NT2/D1 (cell line): ENCODE data around the gene PLEKHF1.
"Not testable (repeated sequence)": the region's sequence is repeated elsewhere in the genome, so short reads cannot be mapped to it uniquely, and the experiment has no call there.

ENCODE experiments used
- DNase-seq: peaks from one replicate; pipeline ENCODE4 v3.0.0-alpha.2; 2011; ENCODE audit warnings: low read depth, low spot score
- H3K27me3 ChIP-seq: 2 replicates; pipeline ENCODE4 v1.6.0; 2011; ENCODE audit warnings: mild to moderate bottlenecking; ENCODE audit not compliant: insufficient read length, insufficient read depth
- H3K36me3 ChIP-seq: 2 replicates; pipeline ENCODE4 v1.6.1; 2011; ENCODE audit warnings: mild to moderate bottlenecking, low read length, mixed read lengths; ENCODE audit not compliant: insufficient read depth, insufficient read length
- H3K4me1 ChIP-seq: 2 replicates; pipeline ENCODE4 v1.5.1; 2011; ENCODE audit not compliant: insufficient read depth, insufficient read length
- H3K4me3 ChIP-seq: 2 replicates; pipeline ENCODE4 v1.5.1; 2011; ENCODE audit warnings: low read depth; ENCODE audit not compliant: insufficient read length
- H3K9ac ChIP-seq: 2 replicates; pipeline ENCODE4 v1.6.0; 2011; ENCODE audit warnings: low read depth; ENCODE audit not compliant: insufficient read length
- H3K9me3 ChIP-seq: 2 replicates; pipeline ENCODE4 v1.5.1; 2011; ENCODE audit warnings: mild to moderate bottlenecking, low read length; ENCODE audit not compliant: insufficient read depth
- SUZ12 ChIP-seq: IDR thresholded peaks from 2 replicates; pipeline ENCODE4 v1.6.1; 2011; ENCODE audit not compliant: insufficient read length, insufficient read depth; ENCODE audit errors: extremely low read depth
- YY1 ChIP-seq: IDR thresholded peaks from 2 replicates; pipeline ENCODE4 v1.6.1; 2011; ENCODE audit not compliant: insufficient read length, insufficient read depth
- ZNF274 ChIP-seq: IDR thresholded peaks from 2 replicates; pipeline ENCODE4 v1.6.1; 2011; ENCODE audit warnings: mild to moderate bottlenecking, low read depth, low read length

The PLEKHF1 gene

DNA sequence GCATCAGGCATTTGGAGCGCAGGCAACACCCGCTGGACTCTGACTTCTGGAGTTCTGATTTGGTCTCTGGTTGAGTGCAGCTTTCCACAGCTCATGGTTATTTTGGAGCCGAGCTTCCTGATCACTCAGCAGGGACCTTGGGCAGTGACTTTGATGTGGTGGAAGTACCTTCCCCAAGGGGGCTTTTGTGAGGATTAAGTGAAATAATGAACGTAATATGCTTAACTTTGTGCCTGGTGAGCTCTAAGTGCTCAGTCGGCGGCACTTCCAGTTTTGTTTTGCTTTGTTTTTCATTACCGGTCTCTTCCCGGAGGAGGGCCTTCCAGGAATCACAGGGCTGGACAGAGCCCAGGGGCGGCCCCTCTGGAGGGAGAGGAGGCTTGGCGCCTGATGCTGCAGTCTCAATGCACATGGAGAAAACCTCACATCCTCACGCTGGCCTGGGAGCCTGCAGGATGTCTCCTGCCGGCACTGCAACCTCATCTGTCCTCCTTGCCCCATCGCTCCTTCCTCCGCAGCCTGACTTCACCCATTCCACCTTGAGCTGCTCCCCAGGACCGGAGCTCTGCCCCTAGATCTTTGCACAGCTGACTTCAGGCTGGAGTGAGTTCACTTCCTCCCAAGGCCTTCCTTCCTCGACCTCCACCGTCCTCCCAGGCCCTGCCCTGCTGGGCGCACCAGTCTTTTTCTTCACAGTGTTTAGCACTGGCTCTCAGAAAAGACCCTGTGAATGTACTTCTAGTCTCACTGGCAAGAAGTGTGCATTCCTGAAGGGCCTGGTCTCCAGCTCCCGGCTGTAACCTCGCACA lies 1.5 kb downstream of the PLEKHF1 start:
- Histone ChIP-seq H3K9me3 (no peaks in the 10 kb centered on the region), H3K36me3 (peaks cover 6% of the 10 kb centered on the region), H3K4me1 (peaks cover 10% of the 10 kb centered on the region), H3K9ac (peak overlapping the region; percentile 14), H3K27me3 (peaks cover 5% of the 10 kb centered on the region), H3K4me3 (peak overlapping the region; percentile 55)
- no peak for DNase-seq
- TF ChIP-seq ZNF274: no peak
- no peak for TF ChIP-seq SUZ12
- TF ChIP-seq YY1: no peak

DNA sequence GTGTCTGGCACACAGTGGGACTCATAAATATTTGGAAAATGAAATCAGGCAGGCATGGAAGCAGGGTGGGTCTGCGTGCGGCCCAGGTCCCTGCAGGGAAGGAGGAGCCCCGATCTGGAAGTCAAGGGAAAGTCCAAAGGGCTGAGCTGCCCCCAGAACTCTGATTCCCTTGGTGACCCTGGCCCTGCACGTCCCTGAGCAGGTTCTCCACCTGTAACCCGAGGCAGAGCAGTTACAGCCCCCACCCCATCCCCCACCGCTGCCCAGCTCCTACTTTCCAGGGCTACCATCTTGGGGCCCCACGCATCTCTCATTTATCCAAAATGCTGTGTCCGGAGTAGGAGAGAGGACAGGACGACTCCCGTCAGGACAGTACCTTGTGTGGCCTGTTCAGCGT lies 2.1 kb downstream of the PLEKHF1 start:
- Histone ChIP-seq H3K9me3 (no peaks in the 10 kb centered on the region), H3K4me3 (no peak overlapping the region), H3K4me1 (peaks cover 10% of the 10 kb centered on the region), H3K9ac (peak overlapping the region; percentile 14), H3K27me3 (peaks cover 5% of the 10 kb centered on the region), H3K36me3 (peaks cover 6% of the 10 kb centered on the region)
- TF ChIP-seq SUZ12 (no peak), ZNF274 (no peak), YY1 (no peak)
- DNase-seq: no peak

DNA sequence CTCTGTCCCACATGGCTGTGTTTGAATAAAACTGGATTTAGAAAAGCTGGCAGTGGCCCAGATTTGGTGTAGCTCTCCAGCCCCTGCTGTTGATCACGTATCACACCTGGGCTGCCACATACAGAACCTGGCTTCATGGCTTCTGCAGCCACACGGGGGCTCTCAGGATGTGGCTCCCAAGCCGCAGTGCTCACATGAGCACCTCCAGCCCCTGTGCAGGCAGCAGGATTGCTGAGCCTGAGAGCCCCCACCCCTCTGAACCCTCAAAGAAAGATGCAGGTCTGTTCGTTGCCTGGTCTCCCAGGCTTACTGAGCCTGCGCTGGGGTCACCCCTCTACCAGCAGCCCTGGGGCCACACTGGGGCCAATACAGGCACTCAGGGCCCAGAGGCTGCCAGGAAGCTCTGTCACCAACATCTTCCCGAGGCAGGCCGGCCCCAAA lies 2.7 kb downstream of the PLEKHF1 start:
- no peak overlapping the region for H3K4me3 ChIP-seq
- TF ChIP-seq SUZ12: no peak
- no peak for TF ChIP-seq ZNF274
- TF ChIP-seq YY1: no peak
- peaks cover 10% of the 10 kb centered on the region for H3K4me1 ChIP-seq
- H3K9me3 ChIP-seq: no peaks in the 10 kb centered on the region
- peaks cover 4% of the 10 kb centered on the region for H3K27me3 ChIP-seq
- no peak overlapping the region for H3K9ac ChIP-seq
- H3K36me3 ChIP-seq: peaks cover 6% of the 10 kb centered on the region
- DNase-seq: no peak

DNA sequence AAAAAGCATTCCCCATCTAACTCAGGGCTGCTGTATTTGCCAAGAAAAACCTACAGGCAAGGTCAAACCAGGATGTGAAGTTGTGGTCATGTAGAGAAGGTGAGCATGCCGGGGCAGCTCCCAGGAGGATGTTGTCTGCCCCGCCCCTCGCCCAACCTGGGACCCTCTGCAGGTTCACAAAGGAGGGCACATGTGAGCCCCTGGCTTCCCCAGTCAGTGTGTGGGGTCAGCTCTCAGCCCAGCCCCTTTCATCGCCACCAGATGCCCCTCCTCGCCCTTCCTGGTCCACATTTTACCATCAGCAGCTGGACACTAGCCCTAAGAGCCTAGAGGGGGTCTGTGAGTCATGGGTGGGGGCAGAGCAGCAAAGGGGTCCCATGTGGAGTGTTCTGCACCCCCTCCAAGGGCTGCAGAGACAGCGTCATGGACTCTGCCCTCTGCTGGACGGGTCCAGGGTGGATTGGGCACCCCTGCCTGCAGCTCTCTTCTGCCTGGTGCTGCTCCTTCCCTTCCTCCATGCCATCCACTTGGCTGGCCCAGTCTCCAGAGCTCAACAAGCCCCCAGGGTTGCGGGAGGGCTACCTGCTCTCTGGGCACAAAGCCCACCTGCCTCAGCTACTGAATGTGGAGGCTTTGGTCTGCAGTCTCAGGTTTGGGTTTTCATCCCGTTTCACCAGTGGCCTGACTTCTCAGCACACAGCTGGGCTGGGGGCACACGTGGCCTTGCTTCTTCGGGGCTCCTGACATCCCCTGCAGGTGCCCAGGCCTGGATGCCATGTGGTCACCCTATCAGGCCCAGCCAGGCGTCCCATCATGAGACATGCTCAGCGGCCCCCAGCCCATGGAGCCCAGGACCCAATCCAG lies 3.7 kb downstream of the PLEKHF1 start:
- Histone ChIP-seq H3K4me3 (no peak overlapping the region), H3K36me3 (peaks cover 8% of the 10 kb centered on the region), H3K4me1 (peaks cover 10% of the 10 kb centered on the region), H3K9me3 (no peaks in the 10 kb centered on the region), H3K27me3 (no peaks in the 10 kb centered on the region), H3K9ac (peak overlapping the region; percentile 32)
- DNase-seq: no peak
- TF ChIP-seq ZNF274 (no peak), SUZ12 (no peak), YY1 (no peak)

DNA sequence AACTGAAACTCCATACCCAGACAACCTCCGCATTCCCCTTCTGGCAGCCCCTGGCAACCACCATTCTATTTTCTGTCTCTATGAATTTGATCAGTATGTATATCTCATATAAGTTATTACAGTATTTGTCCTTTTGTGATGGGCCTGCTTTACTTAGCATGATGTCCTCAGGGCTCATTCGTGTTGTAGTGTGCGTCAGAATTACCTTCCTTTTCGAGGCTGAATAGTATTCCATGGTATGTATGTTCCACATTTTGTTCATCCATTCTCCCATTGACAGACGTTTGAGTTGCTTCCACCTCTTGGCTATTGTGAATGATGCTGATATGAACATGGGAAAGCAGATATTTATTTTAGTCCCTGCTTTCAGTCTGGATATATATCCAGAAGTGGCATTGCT lies 5.0 kb downstream of the PLEKHF1 start:
- TF ChIP-seq ZNF274: no peak
- Histone ChIP-seq H3K36me3 (peaks cover 21% of the 10 kb centered on the region), H3K27me3 (no peaks in the 10 kb centered on the region), H3K4me1 (peaks cover 10% of the 10 kb centered on the region), H3K4me3 (no peak overlapping the region), H3K9me3 (no peaks in the 10 kb centered on the region), H3K9ac (no peak overlapping the region)
- DNase-seq: no peak

DNA sequence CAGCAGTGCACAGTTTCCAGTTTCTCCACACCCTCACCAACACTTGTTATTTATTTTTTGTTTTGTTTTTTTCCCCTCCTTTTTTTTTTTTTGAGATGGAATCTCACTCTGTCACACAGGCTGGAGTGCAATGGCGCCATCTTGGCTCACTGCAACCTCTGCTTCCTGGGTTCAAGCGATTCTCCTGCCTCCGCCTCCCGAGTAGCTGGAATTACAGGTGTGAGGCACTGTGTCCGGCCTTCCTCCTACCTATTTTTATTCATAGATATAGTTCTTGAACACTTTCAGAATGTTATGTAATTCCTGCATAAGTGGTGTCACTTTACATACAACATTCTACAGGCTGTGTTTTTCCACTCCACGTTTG lies 5.7 kb downstream of the PLEKHF1 start:
- H3K9me3 ChIP-seq, H3K4me1 ChIP-seq, H3K4me3 ChIP-seq, H3K9ac ChIP-seq, H3K27me3 ChIP-seq, DNase-seq: not testable (repeated sequence)
- H3K36me3 ChIP-seq: peaks cover 27% of the 10 kb centered on the region

DNA sequence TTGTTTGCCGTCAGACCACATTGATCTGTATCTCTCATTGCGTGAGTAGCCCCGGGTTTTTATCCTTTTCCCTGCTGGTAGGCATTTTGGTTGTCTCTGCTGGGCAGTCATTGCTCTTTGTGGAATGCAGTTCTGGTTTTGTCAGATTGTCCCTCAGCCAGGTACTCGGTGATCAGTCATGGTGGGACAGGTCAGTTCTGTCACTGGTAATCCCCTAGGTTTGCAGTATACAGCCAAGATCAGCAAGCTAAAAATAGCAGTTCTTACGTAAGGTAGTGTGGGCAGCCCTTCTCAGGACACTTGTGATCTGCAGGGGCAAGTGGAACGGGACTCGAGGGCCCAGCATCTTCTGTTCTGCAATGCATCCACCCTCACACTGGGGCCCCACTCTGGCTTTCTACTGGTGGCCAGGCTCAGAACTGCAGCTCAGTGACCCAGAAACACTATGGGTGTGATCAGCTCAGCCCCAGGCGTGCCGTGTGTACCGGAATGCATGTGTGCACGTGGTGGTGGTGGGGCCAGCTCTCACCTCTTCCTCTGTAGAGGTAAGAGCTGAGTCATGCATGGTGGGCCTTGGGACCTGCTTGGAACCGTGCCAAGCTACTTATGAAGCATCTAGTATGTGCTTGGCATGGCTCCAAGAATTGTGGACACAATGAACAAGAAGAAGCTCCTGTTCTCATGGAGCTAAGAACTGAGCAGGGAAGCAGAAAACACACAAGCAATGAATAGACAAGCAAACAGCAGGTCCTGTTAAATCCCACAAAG lies 6.3 kb downstream of the PLEKHF1 start:
- Histone ChIP-seq H3K9me3 (no peaks in the 10 kb centered on the region), H3K27me3 (no peaks in the 10 kb centered on the region), H3K4me3 (no peak overlapping the region), H3K36me3 (peaks cover 27% of the 10 kb centered on the region), H3K4me1 (peaks cover 7% of the 10 kb centered on the region), H3K9ac (no peak overlapping the region)
- no peak for TF ChIP-seq ZNF274
- no peak for TF ChIP-seq SUZ12
- TF ChIP-seq YY1: no peak
- no peak for DNase-seq
